Stimulated activated CD4-positive, alpha-beta T cell treated with anti-CD3 and anti-CD28 coated beads, TNF-alpha, amount 100 ng/mL, for 1 hour (primary cell): ENCODE data around the gene IMP4.
"Not testable (repeated sequence)": the region's sequence is repeated elsewhere in the genome, so short reads cannot be mapped to it uniquely, and the experiment has no call there.

Experiments
- DNase-seq, 3 donors: peaks; one replicate each; pipeline ENCODE4 v3.0.0-alpha.2; 2020; ENCODE audit warnings: low read depth in 3 of 3, low spot score in 1 of 3

IMP4 gene, protein sequence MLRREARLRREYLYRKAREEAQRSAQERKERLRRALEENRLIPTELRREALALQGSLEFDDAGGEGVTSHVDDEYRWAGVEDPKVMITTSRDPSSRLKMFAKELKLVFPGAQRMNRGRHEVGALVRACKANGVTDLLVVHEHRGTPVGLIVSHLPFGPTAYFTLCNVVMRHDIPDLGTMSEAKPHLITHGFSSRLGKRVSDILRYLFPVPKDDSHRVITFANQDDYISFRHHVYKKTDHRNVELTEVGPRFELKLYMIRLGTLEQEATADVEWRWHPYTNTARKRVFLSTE

DNA sequence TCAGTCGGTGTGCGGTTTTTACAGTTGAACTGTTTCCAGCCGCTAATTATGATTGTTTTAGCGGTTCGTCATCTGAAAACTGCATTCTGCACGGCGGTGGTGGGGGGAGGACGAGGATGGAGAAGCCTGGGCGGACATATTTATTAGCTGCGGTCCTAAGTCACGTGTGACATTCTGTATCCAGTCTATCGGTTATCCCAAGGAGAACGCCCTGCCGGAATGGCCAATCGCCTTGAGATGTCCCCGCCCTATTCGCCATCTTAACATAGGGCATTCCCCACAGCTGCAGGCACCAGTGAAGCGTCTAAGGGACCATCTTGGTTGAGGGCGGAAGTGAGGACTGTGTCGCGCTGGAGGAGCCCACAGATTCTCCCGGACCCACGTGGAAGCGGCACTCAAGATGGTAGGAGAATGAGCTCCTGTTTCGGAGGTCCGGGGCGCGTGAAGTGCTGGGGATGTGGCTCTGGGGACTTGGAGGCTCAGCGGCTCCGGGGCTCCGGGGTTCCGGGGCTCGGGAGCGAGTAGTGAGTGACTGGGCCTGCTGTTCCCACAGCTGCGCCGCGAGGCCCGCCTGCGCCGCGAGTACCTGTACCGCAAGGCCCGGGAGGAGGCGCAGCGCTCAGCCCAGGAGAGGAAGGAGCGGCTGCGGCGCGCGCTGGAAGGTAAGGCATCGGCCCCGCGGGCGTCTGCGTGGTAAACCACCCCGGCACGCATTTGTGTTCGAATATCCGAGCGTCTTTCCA is at the start of gene IMP4:
Gene IMP4 (plus strand): TSS at position 365 of the 743 bp plus-strand sequence. CDS start 36 bp downstream, at position 401.
- peak; percentile 81 to 88 (median 85) for DNase-seq

DNA sequence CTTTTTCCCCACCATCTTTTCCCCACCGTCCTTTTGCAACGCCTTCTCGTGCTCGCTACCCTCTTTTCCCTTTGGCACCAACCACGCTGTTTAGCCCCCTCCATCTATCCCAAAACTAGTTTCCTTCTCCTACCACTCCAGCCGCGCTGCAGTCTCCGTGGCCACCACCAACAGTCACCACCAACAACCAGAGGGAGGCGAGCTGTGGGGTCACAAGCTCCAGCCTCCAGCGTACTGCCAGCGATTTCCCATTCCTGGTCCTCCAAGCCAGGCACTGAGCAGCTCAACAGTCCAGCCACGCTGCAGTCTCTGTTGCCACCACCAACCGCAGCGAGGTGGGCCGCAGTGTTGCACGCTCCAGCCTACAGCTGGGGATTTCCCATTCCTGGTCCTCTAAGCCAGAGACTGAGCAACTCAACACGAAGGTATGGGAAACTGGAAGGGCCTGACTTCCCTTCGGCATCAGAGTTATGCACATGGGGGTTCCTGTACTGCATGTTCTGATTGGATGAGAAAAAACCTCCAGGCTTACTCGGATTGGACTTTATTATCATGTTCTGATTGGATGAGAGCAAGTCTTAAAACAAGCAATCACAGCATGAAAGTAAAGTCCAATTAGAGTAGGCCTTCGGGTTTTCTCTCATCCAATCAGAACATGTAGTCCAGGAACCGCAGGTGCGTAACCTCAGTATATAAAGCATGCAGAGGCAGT is 42.3 kb upstream of the IMP4 start:
- no peak for DNase-seq

DNA sequence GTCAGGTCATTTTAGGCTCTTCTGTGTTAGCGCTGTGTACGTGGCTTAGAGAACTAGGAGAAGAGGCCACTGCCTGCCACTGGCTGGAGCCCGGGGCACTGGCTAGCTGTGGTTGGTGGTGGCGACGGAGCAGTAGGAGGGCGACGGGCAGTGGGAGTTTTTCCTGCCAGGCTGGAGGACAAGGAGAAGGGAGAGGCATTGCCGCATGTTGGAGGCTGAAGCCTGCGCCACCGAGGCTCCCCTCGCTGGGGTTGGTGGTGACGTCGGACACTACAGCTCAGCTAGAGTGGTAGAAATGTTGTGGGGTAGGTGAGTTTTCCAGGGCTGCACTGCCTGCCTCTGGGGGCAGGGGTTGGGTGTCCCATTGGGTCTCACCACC is 41.7 kb upstream of the IMP4 start:
- no peak for DNase-seq

DNA sequence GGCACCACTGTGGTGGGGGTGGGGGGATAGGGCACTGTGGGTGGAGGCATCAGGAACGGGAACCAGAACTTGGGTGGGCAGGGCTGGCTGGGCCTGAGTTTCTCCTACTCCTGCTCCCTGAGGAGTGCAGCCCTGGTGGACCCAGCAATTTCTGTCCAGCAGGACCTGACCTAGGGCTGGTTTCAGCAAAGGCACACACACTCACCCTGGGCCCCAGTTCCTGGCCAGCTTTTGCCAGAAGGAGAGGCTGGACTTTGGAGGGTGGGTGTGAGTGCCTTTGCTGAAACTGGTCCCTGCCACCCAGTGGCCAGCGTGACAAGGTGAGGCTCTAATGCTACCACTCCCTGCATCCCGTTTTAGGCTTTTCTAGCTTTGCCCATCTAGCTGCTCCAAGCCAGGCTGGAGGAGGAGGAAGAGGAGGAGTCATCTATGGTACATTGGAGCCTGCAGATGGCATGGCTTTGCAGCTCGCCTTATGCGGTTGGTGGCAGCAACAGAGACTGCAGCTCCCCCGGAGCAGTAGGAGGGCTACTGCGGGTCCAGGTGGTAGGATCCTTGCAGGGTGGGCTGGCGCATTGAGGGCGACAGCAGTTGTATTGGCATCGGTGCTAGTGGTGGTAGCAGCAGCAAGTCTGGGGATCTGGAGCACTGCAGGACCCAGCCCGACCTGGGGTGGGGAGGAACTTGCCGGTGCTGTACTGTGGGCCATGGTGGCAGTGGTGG is 40.4 kb upstream of the IMP4 start:
- no peak for DNase-seq

DNA sequence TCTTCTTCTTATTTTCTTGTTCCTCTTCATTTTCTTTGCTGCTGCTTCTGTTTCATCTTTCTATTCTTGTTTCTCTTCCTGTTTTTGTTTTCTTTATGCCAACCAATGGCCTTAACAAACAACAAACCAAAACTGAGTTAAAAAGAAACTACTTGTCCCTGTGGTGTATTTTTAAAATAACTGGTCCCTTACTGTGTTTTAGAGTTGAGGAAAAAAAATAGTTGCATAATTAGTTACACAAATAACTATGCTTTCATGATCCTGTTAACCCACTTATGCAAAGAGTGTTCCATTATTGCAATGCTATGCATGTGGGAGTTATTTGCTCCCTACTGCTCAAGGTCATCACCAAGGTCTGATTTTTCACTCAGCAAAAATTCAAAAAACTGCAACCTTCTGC is 39.5 kb upstream of the IMP4 start:
- no peak for DNase-seq

DNA sequence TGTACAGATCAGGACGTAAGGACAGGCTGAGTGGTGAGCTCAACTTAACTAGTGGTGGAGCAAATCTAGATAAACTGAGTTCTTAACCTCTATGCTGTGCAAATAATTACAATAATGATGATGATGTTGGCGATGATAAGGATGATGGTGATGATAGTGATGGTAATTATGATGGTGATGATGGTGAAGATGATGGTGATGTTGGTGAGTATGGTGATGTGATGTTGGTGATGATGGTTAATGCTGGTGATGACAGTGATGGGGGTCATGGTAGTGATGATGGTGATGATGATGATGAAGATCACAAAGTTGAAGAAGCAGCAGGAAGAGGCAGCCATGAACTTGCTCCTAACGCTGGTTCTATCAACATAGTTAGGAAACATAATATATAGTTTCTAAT is 38.0 kb upstream of the IMP4 start:
- no peak for DNase-seq

DNA sequence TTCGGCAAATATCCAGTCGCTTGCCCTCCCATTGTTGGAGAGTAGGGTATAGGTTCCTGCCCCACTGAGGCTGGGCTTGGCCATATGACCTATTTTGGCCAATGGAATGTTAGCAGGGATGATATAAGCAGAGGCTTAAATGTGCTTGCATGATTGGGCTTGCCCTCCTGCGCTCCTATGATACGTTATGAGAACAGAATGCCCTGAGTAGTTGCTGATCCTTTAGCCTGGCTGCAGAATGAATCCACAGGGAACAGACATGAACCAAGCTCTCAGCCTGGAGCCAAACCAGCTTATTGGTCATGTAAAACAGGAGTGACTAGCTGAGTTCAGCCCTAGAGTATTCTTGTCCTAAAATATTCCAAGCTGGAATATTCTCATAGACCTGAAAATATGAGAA is 34.8 kb upstream of the IMP4 start:
- DNase-seq, result no peak

DNA sequence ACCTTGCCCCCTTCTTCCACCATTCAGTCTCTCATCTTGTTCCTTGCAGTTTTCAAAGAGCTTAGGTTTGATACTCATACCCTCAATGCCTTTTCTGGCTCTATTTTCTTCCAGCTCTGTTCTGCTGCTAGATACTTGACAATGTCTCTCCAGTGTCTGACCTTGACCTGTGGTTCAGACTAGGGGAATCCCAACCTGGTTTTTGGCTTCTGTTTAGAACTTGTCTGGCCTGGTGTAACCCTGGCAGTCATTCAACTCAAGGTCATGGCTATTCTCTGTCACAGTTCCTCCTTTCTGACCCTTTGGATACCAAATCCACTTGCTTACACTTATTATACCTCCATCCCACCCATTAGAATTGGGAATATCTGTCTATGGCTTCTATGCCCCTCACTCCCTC is 31.8 kb upstream of the IMP4 start:
- no peak for DNase-seq

DNA sequence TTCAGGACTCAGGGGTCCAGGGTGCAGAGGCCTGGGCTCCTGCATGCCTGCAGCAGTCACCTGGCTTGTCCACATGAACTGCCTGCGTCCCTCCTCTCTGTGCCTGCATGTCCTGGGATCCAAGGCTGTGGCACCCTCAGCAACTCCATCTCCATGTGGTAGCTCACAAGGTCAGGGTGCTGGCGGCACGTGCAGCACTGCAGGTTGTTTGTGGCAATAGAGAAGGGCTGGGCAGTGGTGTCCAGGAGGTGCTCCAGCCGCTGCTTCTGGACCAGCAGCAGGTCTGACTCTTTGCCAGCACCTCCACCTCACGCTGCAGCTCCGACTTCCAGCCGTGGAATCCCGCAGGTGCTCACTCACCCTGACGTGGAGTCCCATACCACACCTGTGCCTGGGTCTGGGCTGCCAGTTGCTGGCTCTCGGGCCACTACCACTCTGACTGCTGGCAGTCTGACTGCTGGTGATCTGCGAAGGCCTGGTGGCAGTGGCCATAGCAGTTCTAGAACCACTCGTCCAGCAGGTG is 28.8 kb upstream of the IMP4 start:
- no peak for DNase-seq

DNA sequence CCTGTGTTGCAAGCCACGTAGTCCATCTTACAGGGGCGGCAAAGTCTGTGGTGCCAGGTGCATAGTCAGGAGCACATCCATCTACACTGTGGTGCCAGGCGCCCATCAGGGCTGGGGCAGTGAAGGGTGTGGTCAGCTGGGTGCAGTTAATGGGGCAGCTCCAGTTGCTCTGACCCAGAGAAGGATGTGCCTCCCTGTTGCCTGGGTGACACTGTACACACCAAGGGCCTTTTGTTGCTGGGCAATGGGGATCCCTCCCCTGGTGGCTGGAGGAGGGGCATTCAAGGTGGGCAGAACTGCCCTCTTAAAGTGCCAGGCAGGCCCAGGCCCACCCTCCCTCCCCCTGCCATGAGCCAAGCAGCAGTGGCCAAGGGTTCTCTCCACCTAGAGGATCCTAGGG is 28.3 kb upstream of the IMP4 start:
- DNase-seq, result no peak

DNA sequence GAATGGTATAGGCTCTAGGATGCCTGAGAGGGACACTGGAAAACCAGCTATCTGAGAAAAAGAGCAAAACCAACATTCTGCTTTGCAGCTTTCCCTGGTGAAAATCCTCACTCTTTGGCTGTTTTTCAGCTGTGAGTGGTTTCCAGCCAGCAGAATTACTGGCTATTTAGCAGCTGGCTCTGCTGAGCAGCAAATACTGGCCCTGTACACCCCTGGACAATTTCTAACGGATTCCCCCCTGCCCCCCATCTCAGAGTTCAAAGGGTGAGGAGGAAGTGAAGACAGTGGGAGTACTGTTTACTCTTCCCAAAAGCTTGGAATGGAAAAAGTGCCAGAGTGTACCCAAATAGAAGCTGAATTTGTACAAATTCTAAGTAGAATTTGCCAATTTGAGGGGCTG is 26.1 kb upstream of the IMP4 start:
- no peak for DNase-seq

DNA sequence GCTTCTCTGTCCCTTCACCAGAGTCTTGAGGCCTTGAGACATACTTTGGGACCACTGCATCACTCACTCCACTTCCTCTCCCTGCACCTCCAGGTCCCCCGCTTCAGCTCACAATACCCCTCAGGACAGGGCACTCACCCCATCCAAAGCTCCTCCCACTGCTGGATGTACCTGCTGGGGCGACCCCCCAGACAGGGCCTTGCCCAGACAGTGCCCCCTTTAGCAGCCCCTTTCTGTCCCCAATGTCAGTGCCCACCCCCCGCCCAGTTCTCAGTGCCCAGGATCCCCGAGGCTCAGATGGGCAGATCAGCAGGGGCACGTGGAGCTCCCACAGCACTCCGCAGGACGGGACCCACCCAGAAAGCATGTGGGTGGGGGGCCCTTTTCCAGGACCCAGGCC is 23.8 kb upstream of the IMP4 start:
- DNase-seq, result no peak

DNA sequence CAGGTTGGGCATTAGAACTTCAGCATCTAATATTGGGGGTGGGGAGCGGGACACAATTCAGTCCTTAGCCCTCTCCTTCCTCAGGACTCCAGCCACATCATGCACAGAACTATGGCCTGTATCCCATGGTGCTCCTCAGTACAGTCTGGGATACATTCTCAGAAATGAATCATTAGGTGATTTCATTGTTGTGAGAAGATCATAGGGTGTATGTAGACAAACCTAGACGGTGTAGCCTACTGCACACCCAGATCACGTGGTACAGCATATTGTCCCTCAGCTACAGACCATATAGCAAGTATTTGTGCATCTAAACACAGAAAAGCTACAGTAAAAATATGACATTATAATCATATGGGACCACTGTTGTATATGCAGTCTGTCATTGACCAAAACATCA is 23.2 kb upstream of the IMP4 start:
- no peak for DNase-seq

DNA sequence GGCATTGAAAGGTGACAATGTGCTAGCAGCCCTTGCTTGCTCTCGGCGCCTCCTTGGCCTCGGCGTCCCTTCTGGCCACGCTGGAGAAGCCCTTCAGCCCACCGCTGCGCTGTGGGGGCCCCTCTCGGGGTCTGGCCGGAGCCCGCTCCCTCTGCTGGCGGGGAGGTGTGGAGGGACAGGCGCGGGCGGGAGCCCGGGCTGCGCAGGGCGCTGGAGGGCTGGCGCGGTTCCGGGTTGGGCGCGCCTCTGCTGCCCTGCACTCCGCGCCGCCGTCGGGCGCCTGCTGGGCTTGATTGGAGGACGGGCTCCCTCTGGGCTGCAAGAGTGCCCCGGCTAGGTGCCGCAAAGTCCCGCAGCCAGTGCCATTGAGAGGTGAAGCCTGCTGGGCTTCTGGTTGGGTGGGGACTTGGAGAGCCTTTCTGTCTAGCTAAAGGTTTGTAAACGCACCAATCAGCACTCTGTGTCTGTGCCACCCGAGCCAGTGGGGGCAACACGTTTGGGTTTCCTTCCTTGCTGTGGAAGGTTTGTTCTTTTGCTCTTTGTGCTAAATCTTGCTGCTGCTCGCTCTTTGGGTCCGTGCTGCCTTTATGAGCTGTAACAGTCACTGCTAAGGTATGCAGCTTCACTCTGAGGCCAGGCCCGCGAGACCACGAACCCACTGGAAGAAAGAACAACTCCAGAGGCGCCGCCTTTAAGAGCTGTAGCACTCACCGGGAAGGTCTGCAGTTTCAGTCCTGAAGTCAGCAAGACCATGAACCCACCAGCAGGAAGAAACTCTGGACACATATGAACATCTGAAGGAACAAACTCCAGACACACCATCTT is 14.8 kb upstream of the IMP4 start:
- DNase-seq, result no peak

DNA sequence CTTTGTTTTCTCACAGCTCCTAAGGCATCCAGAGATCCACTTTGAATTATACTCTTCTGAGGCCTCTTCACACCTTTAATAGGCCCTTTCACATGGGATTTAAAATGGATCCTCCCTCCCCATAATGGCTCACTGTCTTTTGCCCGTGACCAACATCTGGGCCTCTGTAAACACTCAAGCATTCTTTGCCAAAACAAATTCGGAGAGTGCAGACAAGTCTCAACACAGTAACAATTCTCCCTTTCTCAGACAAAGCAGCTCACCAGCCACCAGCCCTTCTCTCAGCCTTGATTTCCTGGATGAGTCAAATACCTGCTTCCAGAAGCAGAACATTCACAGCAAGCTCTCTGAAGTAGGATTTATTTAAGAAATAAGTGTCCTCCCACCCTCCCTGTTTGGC is 14.0 kb upstream of the IMP4 start:
- DNase-seq, result no peak

DNA sequence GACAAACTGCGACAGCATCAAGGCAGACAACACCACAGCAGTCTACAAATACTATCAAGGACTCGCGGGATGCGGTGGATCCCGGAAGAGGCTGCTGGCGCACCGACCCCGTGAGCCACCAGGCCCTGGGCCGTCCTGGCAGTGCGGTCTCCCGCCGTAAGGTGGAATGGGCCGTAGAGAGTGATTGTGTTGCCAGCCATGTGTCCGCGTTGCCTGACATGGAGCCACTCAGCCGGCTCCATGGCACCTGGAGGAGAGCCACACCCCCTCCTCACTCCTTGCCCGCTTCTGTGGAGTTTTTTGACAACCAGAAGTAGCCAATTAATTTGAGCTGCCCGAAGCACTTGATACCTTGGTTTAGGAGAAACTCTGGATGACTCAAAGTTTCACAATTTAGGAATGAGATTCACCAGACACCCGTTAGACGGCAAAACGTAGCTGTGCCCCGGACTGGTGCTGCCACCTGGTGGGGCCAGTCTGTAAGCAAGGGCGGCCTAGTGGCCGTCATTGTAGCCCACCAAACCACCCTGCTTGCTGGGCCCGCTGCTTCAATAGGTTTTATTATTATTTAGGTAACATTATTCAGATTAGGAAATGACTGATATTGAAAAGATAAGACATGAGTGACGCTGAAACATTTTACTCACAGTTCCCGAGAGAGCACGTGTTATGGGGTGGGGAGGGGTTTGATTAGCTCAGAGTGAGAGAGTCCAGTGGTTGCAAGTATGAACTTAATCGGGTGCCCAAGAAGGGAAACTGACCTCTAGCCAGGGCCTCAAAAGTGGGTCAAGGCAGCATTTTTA is 10.2 kb upstream of the IMP4 start:
- peak; percentile 22 to 63 (median 44) for DNase-seq

DNA sequence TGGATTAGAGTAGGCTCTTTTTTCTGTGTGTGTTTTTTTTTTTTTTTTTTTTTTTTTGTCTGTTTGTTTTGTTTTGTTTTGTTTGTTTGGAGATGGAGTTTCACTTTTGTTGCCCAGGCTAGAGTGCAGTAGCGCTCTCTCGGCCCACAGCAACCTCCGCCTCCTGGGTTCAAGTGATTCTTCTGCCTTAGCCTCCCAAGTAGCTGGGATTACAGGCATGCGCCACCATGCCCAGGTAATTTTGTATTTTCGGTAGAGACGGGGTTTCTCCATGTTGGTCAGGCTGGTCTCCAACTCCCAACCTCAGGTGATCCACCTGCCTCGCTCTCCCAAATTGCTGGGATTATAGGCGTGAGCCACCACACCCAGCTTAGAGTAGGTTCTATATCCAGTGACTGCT is 9.4 kb upstream of the IMP4 start:
- not testable (repeated sequence) for DNase-seq

DNA sequence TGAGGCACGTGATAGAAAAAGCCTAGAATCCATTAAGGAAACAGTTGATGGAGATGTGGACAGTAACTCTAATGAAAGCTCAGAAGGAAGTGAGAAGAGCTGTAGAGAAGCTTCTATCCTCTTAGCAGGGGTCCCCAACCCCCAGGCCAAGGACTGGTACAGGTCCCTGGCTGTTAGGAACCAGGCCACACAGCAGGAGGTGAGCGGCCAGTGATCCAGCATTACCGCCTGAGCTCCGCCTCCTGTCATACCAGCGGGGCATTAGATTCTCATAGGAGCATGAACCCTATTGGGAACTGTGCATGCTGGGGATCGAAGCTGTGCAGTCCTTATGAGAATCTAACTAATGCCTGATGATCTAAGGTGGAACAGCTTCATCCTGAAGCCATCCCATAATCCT is 8.7 kb upstream of the IMP4 start:
- no peak for DNase-seq

DNA sequence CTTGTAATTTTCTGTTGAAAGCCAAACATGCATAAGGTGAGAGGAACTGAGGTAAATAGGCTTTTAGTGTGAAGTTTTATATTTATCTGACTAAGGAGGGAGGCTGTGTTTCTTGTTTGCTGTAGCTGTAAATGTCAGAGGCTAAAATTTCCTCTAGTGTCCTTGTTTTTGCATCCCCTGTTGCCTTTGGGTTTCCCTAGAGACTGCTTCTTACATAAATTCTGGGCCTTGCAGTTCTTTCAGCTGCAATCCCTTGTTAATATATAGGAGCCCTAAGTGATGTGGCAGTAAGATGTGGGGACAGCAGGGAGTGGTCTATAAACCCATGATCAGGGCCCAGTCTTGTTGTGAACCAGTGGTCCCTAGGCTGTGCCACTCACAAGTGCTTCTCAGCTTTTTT is 7.5 kb upstream of the IMP4 start:
- DNase-seq, result no peak
